ENCODE data around the gene SLC17A3.

Gene SLC17A3

GRCh38 chr6:25832670-25833069, 41.4 kb downstream of the SLC17A3 start:
- no peak overlapping the region for H3K9ac ChIP-seq (ENCODE audit: low read depth, low read length)
- H3K27me3 ChIP-seq (ENCODE audit: control insufficient read depth, insufficient read depth, low read length) = peaks cover 4% of the 10 kb centered on the region
- H3K4me1 ChIP-seq (ENCODE audit: control insufficient read depth, insufficient read depth, low read length) = no peaks in the 10 kb centered on the region
- no peak overlapping the region for H3K4me3 ChIP-seq (ENCODE audit: low read length)
- H3K36me3 ChIP-seq (ENCODE audit: insufficient read depth, low read length) = no peaks in the 10 kb centered on the region
- H3K9me3 ChIP-seq (replicated peaks; ENCODE audit: low read length) = no peaks in the 10 kb centered on the region
- H3K4me2 ChIP-seq (ENCODE audit: low read length) = no peak overlapping the region

GRCh38 chr6:25832307-25832662, 41.8 kb downstream of the SLC17A3 start:
- Histone ChIP-seq H3K4me3 (ENCODE audit: low read length) (no peak overlapping the region), H3K36me3 (ENCODE audit: insufficient read depth, low read length) (no peaks in the 10 kb centered on the region), H3K9ac (ENCODE audit: low read depth, low read length) (no peak overlapping the region), H3K9me3 (replicated peaks; ENCODE audit: low read length) (no peaks in the 10 kb centered on the region), H3K4me1 (ENCODE audit: control insufficient read depth, insufficient read depth, low read length) (no peaks in the 10 kb centered on the region), H3K4me2 (ENCODE audit: low read length) (no peak overlapping the region), H3K27me3 (ENCODE audit: control insufficient read depth, insufficient read depth, low read length) (peaks cover 4% of the 10 kb centered on the region)

- Histone ChIP-seq H3K4me3 (ENCODE audit: low read length) (no peak within 1 kb of the TSS), H3K4me1 (ENCODE audit: control insufficient read depth, insufficient read depth, low read length) (no peaks in the 10 kb centered on the region), H3K4me2 (ENCODE audit: low read length) (no peak within 1 kb of the TSS), H3K9me3 (replicated peaks; ENCODE audit: low read length) (no peaks in the 10 kb centered on the region), H3K9ac (ENCODE audit: low read depth, low read length) (no peak within 1 kb of the TSS), H3K36me3 (ENCODE audit: insufficient read depth, low read length) (no peaks in the 10 kb centered on the region), H3K27me3 (ENCODE audit: control insufficient read depth, insufficient read depth, low read length) (no peaks in the 10 kb centered on the region)
Measured at GRCh38 chr6:25831532-25832306, 42.3 kb downstream of the SLC17A3 start, which contains the start of gene SLC17A1. Gene SLC17A1, minus strand, starts transcription at chr6:25832052. Its CDS starts 1,495 bp downstream, at chr6:25830557.

- Histone ChIP-seq H3K36me3 (ENCODE audit: insufficient read depth, low read length) (no peaks in the 10 kb centered on the region), H3K4me2 (ENCODE audit: low read length) (no peak overlapping the region), H3K4me3 (ENCODE audit: low read length) (no peak overlapping the region), H3K9me3 (replicated peaks; ENCODE audit: low read length) (no peaks in the 10 kb centered on the region), H3K27me3 (ENCODE audit: control insufficient read depth, insufficient read depth, low read length) (no peaks in the 10 kb centered on the region), H3K9ac (ENCODE audit: low read depth, low read length) (no peak overlapping the region), H3K4me1 (ENCODE audit: control insufficient read depth, insufficient read depth, low read length) (no peaks in the 10 kb centered on the region)
Measured at GRCh38 chr6:25830458-25830857, 43.6 kb downstream of the SLC17A3 start.

- no peak overlapping the region for H3K9ac ChIP-seq (ENCODE audit: low read depth, low read length)
- no peaks in the 10 kb centered on the region for H3K4me1 ChIP-seq (ENCODE audit: control insufficient read depth, insufficient read depth, low read length)
- no peak overlapping the region for H3K4me3 ChIP-seq (ENCODE audit: low read length)
- no peaks in the 10 kb centered on the region for H3K9me3 ChIP-seq (replicated peaks; ENCODE audit: low read length)
- H3K4me2 ChIP-seq (ENCODE audit: low read length) = no peak overlapping the region
- H3K27me3 ChIP-seq (ENCODE audit: control insufficient read depth, insufficient read depth, low read length) = peaks cover 5% of the 10 kb centered on the region
- no peaks in the 10 kb centered on the region for H3K36me3 ChIP-seq (ENCODE audit: insufficient read depth, low read length)
Measured at GRCh38 chr6:25829375-25829774, 44.7 kb downstream of the SLC17A3 start.

- Histone ChIP-seq H3K9ac (ENCODE audit: low read depth, low read length) (no peak overlapping the region), H3K36me3 (ENCODE audit: insufficient read depth, low read length) (no peaks in the 10 kb centered on the region), H3K9me3 (replicated peaks; ENCODE audit: low read length) (no peaks in the 10 kb centered on the region), H3K27me3 (ENCODE audit: control insufficient read depth, insufficient read depth, low read length) (peaks cover 5% of the 10 kb centered on the region), H3K4me1 (ENCODE audit: control insufficient read depth, insufficient read depth, low read length) (no peaks in the 10 kb centered on the region), H3K4me2 (ENCODE audit: low read length) (no peak overlapping the region), H3K4me3 (ENCODE audit: low read length) (no peak overlapping the region)
Measured at GRCh38 chr6:25821341-25821740, 52.7 kb downstream of the SLC17A3 start.

GRCh38 chr6:25816252-25816651, 57.8 kb downstream of the SLC17A3 start:
- no peaks in the 10 kb centered on the region for H3K36me3 ChIP-seq (ENCODE audit: insufficient read depth, low read length)
- no peaks in the 10 kb centered on the region for H3K27me3 ChIP-seq (ENCODE audit: control insufficient read depth, insufficient read depth, low read length)
- no peaks in the 10 kb centered on the region for H3K9me3 ChIP-seq (replicated peaks; ENCODE audit: low read length)
- H3K4me1 ChIP-seq (ENCODE audit: control insufficient read depth, insufficient read depth, low read length) = no peaks in the 10 kb centered on the region
- no peak overlapping the region for H3K4me2 ChIP-seq (ENCODE audit: low read length)
- no peak overlapping the region for H3K9ac ChIP-seq (ENCODE audit: low read depth, low read length)
- no peak overlapping the region for H3K4me3 ChIP-seq (ENCODE audit: low read length)

GRCh38 chr6:25815194-25815593, 58.8 kb downstream of the SLC17A3 start:
- Histone ChIP-seq H3K4me1 (ENCODE audit: control insufficient read depth, insufficient read depth, low read length) (no peaks in the 10 kb centered on the region), H3K4me2 (ENCODE audit: low read length) (no peak overlapping the region), H3K9ac (ENCODE audit: low read depth, low read length) (no peak overlapping the region), H3K9me3 (replicated peaks; ENCODE audit: low read length) (no peaks in the 10 kb centered on the region), H3K4me3 (ENCODE audit: low read length) (no peak overlapping the region), H3K36me3 (ENCODE audit: insufficient read depth, low read length) (no peaks in the 10 kb centered on the region), H3K27me3 (ENCODE audit: control insufficient read depth, insufficient read depth, low read length) (no peaks in the 10 kb centered on the region)

- Histone ChIP-seq H3K9me3 (replicated peaks; ENCODE audit: low read length) (no peaks in the 10 kb centered on the region), H3K36me3 (ENCODE audit: insufficient read depth, low read length) (no peaks in the 10 kb centered on the region), H3K27me3 (ENCODE audit: control insufficient read depth, insufficient read depth, low read length) (no peaks in the 10 kb centered on the region), H3K4me1 (ENCODE audit: control insufficient read depth, insufficient read depth, low read length) (no peaks in the 10 kb centered on the region), H3K4me3 (ENCODE audit: low read length) (no peak overlapping the region), H3K9ac (ENCODE audit: low read depth, low read length) (no peak overlapping the region), H3K4me2 (ENCODE audit: low read length) (no peak overlapping the region)
Measured at GRCh38 chr6:25804804-25805203, 69.2 kb downstream of the SLC17A3 start.

- Histone ChIP-seq H3K4me3 (ENCODE audit: low read length) (no peak overlapping the region), H3K36me3 (ENCODE audit: insufficient read depth, low read length) (no peaks in the 10 kb centered on the region), H3K9ac (ENCODE audit: low read depth, low read length) (no peak overlapping the region), H3K4me1 (ENCODE audit: control insufficient read depth, insufficient read depth, low read length) (no peaks in the 10 kb centered on the region), H3K9me3 (replicated peaks; ENCODE audit: low read length) (no peaks in the 10 kb centered on the region), H3K4me2 (ENCODE audit: low read length) (no peak overlapping the region), H3K27me3 (ENCODE audit: control insufficient read depth, insufficient read depth, low read length) (peaks cover 4% of the 10 kb centered on the region)
Measured at GRCh38 chr6:25801436-25801835, 72.6 kb downstream of the SLC17A3 start.

All from skeletal muscle satellite cell (primary cell).